Measurements from ENCODE around the gene SAE1. TPM values are rescaled to one million over a fixed set of nuclear protein-coding genes. Genes with fewer than 3 reads are reported as not detected.
"Not testable (repeated sequence)": the region's sequence is repeated elsewhere in the genome, so short reads cannot be mapped to it uniquely, and the experiment has no call there.

Gene SAE1
- total RNA-seq, 1 donor from 2014 or later: 59.3 TPM

DNA sequence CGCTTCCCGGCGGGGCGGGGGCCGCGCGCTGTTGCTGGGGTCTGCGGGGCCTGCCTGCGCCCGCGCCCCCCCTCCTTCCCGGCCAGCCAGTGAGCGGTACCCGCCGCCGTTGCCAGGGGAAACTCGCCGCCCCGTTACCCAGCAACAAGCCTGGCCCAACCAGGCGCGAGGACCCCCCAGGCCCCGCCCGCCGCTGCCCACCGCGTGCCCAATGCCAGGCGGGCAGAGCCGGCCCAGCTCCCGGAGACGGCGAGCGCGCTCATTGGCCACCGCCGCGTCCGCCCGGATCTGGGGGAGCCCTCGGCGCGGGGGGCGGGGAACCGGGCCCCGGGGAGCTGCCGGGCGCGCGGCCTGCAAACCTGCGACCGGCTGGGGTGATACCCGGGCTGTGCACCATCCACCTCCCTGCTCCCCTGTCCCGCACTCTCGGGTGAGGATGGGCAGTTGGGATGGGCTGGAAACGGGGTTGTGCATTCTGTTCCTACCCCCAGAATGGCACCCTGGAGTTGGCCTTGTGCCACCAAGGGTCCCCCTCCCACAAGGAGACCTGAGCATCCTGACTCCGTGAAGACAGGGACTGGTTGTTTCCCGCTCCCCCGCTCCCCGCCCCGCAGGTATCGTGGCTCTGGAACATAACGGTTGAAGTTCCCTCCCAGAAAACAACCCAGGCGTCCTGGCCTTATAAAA is 109.1 kb downstream of the SAE1 start:
- no peak for DNase-seq (ENCODE audit: low spot score)

DNA sequence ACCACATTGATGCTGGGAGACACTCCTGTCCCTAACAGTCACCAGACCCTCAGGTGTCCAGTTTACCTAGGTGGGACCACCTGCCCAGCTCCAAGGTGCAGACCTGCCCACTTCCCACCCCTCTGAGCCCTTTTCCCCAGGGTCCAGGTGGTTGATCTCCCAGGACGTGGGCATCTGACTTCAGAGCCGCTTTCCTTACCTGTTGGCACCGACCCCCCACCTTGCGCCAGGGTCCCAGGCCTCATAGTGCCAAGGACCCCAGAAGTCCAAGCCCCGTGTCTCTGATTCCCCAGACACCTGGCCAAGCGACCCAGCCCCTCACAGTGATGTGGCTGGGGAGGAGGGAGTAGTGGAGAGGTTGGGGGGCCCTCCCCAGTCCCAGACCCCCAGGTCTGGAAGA is 109.9 kb downstream of the SAE1 start:
- DNase-seq (ENCODE audit: low spot score): no peak

DNA sequence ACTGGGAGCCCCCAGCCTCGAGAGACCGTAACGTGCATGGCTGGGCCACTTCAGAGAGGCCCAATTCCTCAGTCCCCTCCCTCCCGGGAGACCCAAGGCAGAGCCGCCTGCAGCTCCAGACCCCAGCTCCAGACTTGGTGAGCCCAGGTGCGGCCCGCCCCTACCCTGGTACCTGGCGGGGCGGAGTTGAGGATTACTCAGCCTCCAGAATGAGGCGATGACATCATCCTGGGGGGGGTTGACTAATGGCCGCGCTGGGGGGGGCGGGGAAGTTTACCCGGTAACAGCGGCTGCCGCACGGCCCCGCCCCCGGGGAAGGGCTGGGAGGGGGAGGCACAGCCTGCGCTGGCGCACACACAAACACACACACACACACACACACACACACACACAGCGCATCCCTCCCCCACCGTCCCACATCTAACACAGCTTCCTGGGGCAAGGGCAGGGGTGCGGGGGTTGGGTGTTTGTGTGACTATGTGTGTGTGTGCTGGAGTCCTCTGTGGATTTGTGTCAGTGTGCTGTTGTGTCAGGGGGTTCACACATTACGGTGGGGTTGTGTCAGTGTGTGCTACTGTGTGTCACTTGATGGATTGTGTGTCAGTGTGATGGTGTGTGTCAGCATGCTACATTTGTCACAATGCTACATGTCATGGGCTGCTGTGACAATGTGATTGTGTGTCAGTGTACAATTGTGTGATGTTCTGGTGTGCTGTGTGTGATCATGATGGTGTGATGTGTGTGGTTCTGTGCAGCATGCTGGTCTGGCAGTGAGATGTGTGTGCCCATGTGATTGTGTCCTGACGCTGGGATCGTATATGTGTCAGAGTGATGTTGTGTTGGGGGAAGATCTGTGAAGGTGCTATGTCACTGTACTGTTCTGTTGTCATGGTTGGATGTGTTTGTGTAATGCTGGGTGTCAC is 110.6 kb downstream of the SAE1 start:
- DNase-seq (ENCODE audit: low spot score): no peak

DNA sequence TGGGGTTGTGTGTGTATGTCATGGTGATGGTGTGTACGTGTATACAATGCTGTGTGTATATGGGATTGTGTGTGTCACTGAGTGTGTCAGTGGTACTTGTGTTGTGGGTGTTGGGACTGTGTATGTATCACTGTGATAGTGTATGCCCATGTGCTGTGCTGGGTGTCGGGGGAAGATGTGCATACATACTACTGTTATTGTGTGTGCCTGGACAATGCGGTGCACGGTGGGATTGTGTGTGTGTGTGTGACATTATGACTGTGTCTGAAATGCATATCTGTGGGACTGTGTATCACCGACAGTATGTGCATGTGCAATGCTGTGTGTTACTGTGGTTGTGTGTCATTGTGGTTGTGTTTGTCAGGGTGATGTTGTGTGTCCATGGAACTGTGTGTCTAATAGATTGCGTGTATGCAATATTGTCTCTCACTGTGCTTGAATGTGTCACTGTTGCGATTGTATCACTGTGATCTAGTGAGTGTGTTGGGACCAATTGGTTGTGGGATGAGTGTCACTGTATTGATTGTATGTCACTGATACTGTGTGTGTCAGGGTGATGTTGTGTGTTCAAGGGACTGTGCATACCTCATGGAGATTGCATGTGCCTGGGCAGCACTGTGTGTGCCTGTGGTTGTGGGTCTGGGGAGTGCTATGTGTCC is 111.4 kb downstream of the SAE1 start:
- no peak for DNase-seq (ENCODE audit: low spot score)

DNA sequence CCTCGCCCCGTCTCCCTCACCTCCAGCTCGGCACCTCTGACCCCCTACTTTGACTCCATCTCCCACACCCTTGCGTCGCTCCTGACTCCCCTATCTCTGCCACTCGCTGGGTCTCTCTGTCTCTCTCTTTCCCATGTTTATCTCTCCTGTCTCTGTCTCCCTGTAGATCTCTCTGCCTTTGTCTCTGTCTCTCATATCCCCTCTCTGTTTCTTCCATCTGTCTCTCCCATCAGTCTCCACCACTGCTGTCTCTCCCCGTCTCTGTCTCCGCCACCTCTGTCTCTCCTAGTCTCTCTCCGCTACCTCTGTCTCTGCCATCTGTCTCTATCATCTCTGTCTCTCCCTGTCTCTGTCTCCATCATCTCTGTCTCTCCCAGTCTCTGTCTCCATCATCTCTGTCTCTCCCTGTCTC is 112.7 kb downstream of the SAE1 start:
- no peak for DNase-seq (ENCODE audit: low spot score)

DNA sequence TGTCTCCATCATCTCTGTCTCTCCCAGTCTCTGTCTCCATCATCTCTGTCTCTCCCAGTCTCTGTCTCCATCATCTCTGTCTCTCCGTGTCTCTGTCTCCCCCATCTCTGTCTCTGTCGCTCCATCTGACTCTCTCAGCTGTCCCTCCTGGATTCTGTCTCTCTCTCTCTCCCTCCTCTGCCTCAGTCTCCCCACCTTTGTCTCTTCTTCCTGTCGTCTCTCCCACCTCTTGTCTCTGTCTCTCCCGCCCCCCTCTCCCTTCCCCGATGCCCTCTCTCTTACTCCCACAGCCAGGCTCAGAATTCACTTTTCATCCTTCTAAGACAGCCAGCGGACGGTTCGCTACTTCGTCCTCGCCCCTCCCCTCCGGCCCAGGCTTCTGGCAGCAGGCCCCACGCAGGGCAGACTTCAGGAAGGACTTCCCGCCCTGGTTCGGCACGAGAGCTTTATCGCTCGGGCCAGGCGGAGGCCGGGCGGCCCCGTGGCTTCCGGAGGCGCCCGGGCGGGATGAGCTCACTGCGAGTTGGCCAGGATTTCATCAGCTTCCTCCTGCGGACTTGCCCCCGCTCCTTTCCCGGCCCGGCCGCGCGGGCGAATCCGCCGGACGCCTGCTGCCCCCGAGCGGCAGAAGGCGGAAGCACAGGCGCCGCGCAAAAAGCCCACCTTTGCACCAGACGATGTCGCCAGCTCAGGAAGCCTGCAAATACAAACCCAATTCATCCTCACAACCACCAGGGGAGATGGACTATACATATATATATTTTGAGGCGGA is 113.3 kb downstream of the SAE1 start:
- DNase-seq (ENCODE audit: low spot score): peak; percentile 97

DNA sequence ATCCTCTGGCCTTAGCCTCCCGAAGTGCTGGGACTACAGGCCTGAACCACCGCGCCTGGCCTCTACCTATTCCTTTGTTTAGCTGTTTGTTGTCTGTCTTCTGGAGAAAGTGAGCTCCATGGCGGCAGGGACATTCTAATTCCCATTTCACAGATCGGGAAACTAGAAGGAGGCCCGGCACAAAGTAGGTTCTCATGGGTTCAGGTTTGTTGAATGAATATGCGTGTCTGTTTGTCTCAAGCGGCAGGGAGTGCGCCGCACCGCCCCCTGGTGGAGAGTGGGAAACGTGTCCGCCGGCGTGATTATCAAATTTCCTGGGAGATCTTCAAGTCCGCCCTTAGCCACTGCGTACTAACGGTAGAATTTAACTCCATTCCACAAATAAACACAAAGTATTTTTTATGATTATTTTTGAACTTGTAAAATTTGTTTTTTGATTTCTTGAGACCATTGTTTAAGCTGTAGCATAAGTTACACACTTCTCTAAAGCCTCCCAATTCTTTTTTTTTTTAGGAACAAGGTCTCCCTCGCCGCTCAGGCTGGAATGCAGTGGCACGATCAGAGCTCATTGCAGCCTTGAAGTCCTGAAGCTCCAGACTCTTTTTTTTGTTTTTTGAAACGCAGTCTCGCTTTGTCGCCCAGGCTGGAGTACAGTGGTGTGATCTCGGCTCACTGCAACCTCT is 116.8 kb downstream of the SAE1 start:
- DNase-seq (ENCODE audit: low spot score): peak; percentile 94

DNA sequence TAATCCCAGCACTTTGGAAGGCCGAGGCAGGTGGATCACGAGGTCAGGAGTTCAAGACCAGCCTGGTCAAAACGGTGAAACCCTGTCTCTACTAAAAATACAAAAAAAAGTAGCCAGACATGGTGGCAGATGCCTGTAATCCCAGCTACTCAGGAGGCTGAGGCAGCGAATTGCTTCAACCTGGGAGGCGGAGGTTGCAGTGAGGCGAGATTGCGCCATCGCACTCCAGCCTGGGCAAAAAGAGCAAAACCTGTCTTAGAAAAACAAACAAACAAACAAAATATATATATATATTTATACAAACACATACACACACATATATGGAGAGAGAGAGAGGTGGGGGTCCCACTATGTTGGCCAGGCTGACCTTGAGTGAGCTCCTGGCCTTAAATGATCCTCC is 122.4 kb downstream of the SAE1 start:
- not testable (repeated sequence) for DNase-seq (ENCODE audit: low spot score)

DNA sequence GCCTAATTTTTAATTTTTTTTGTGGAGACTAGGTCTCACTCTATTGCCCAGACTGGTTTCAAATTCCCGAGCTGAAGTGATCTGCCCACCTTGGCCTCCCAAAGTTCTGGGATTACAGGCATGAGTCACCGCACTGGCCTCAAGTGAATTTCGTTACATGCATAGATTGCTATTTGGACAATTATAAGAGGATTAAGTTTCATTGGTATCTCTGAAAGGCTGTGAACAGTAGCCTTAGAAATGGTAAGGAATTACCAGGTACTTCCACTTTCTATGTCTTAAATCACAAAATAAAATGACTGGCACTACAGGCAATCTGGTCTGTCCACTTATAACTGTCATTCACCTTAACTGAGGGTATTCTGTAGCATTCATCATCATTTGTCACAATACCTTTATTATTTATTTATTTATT is 122.8 kb downstream of the SAE1 start:
- DNase-seq (ENCODE audit: low spot score): no peak

DNA sequence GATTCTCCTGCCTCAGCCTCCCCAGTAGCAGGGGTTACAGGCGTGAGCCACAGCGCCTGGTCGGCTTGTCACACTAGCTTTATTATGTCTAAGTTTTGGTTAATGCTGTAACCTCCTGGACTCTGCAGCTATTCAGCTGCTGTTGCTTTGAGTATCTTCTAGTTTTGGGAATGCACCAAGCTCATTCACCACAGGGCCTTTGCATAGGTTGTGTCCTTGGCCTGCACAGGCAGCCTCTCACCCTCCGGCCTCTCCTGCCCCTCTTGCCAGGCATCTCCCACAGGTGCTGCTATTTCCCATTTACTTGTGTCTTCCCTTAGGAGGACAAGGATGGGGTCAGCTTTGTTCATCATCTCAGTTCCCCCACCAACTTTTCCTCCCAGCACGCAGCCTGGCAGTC is 123.3 kb downstream of the SAE1 start:
- no peak for DNase-seq (ENCODE audit: low spot score)

DNA sequence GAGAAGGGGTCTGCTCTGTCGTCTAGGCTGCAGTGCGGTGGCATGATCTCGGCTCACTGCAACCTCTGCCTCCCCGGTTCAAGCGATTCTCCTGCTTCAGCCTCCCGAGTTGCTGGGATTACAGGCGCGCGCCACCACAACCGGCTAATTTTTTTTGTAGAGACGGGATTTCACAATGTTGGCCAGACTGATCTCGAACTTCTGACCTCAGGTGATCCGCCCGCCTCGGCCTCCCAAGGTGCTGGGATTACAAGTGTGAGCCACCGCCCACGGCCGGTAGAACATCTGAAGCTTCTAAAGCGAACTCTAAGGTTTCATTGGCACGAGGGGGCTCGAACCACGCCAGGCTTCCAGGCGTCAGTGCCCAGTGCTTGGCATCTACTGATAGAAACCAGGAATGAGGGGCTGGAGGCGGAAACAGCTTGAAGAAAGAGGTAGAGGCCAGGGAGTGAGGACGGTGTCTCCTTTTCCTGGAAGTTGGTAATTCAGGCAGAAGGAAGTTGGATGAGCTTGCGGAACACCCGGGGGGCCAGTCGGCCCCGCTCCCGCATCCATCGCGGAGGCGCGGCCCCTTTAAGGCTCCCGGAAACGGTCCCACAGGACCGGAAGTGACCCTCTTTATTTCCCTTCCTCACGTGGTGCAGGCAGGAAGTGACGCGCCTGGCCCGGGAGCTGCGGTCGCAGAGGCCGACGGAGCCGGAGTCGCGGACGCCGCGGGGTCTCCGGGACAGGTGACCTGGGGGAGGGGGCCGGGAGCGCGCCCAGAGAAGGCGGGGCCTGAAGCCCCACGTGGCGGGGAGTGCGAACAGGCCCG is 125.5 kb downstream of the SAE1 start, which contains the start of gene CCDC9:
CCDC9 (plus strand) TSS at position 647 of the 814 bp plus-strand sequence. CDS start 1,876 bp downstream, outside the sequence.
- peak; percentile 99 for DNase-seq (ENCODE audit: low spot score)

DNA sequence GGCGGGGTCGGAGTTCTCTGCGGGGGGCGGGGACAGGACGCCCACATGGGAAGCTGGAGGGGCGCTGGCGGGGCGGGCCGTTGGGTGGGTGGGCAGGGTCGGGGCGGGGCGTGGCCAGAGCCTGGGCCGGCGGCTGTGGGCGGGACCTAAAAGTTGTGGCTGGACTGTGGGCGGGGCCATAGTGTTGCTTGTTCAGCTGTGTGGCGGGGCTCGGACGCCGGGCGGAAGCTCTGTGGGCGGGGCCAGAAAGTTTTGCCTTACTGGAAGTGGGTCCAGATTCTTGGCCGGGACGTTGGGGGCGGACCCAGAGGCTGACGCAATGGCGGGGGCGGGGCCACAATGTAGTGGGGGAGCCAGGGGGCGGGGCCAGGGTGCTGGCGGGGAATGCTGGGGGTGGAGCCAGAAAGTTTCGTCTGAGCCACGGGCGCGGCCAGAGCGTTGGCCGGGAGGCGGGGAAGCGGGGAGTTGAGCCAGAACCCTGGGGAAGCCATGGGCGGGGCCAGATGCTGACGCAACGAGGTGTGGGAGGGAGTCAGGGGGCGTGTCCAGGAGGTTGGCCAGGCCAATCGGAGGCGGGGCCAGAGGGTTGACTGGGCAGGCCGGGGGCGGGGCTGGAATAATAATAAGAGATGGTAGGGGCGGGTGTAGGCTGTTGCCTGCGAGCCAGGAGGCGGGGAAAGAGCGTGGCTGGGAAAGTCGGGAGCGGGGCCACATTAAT is 126.2 kb downstream of the SAE1 start:
- DNase-seq (ENCODE audit: low spot score): peak; percentile 100

DNA sequence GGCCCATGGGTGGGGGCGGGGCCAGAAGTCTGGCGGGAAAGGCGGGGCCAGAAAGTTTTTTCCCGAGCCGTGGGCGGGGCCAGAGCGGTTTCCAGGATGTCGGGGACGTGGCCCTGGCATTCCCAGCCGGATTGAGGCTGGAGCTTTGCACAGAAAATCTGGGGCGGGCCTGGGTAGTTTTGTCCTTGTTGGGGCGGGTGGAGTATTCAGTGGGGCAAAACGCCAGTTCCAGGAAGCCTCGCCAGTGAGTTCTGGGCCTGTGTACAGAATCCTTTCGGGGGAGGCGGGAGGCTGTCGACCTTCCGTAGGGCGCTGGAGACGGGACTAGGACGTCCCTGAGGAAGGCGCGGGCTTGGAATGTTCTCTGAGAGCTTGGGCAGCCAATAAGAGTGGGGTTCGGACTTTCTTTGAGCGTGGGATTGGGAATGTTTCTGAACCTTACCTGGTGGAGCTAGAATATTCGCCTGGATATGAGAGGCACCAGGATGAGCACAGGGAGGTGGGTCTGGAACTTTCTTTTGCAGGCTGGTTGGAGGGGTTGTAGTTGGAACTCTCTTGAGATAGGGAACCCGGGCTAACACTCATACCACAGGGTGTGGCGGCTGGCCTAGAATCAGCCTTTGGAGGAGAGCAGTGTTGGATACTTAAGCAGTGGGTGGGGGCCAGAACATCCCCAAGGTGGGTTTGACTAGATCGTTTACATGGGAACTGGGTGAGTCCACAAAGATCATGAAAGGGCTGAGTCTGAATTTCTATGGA is 127.0 kb downstream of the SAE1 start:
- no peak for DNase-seq (ENCODE audit: low spot score)

DNA sequence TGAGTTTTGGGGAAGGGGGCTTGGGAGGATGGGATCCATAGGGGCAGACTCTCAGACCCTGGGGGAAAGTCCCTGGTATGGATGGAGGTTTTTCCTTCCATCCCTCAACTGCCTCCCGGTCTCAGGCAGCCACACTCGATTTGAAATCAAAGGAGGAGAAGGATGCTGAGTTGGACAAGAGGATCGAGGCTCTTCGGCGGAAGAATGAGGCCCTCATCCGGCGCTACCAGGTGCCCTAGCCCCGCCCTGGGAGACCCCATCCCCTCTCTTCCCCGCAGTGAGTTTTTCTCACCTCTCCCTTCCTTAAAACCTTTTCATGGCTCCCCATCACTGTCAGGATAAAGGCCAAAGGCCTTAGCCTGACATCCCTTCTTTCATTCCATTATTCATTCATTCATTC is 127.8 kb downstream of the SAE1 start:
- no peak for DNase-seq (ENCODE audit: low spot score)

DNA sequence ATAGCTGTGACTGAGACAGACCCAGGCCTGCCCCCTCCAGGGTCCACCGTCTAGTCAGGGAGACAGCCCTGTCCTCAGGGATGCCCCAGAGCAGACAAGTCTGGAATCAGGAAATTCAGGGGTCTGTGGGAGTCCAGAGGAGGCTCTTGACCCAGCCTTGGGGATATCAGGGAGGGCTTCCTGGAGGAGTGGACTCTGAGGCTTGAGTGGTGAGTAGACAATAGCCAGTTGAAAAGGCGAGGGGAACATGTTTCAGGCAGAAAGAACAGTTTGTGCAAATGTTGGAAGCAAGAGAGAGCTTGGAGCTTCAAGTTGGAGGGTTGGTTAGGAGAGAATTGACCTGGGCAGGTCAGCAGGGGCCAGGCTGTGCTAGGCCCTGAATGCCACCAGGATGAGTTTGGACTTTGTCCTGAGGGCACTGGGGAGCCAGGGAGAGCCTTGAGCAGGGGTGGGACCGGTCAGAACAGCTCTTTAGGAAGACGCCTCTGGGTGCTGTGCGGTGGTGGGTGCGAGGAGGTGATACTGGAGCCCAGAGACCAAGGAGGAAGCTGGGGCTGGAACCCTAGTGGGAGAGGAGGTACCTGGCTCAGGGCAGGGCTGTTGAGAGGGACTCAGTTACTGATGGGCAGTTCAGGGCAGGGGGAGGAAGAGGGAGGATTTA is 128.4 kb downstream of the SAE1 start:
- no peak for DNase-seq (ENCODE audit: low spot score)
